NCI-H510A treated with DMSO at 0.1 percent for 48 hours (cell line): ENCODE data around the gene GPC6.
"Not testable (repeated sequence)": the region's sequence is repeated elsewhere in the genome, so short reads cannot be mapped to it uniquely, and the experiment has no call there.

Experiments used
- DNase-seq: peaks from one replicate; lab custom pipeline; 2025; lab: John Stamatoyannopoulos, UW

GPC6 gene

DNA sequence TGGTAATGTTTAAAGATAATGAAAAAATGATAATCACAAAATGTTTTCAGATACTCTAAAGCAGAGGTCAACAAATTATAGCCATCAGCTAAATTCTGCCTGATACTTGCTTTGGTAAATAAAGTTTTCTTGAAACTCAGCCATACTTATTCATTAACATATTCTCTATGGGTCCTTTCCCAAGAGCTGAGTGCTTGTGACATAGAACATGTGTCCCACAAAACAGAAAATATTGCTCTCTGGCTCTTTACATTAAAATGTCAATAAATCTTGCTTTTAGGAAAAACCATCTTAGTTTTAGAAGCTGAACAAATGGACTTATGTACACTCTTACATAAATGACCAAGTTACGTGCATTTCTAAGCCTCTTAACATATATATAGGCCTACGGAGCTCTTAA is 945.8 kb downstream of the GPC6 start:
- no peak for DNase-seq

DNA sequence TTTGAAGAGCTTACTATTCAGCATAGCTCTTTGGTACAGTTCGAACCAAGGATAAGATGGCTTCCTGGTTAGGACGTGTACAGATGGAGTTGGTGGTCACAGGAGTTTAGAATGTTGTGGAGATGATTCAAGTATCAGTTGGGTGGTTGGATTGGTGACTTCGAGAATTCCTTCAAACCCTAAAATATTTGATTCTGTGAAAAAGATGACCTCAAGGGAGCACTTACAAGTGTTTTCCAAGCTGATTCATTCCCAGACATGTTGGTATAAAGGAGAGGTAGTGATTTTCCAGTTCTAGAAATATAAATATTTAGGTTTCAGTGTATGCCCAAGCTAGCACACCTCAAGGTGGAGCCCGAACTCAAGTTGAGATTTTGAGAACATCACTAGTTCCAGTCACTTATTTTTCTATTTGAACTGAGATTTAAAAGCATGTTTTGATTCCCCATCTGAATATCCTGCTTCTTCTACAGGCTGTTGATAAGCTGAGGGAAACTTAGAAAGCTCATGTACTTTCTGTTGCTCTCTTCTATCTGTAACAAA is 946.8 kb downstream of the GPC6 start:
- no peak for DNase-seq

DNA sequence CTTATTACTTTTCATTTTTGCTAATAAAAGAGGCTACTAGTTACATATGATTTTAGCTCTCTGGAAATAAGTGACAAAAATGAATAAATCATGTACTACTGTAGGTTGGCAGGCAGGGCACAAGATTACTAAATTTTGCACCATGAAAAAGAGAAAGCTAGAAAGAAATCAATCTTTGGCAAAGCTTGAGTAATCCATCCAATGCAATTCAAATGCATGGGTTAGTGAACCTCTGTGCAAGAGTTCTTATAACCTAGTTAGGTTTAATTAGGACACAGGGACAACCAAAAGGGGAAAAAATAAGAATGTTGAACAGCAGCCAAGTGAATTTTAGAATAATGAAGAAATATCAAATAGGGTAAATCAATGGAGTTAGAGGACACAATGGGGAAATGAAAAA is 947.4 kb downstream of the GPC6 start:
- DNase-seq = no peak

DNA sequence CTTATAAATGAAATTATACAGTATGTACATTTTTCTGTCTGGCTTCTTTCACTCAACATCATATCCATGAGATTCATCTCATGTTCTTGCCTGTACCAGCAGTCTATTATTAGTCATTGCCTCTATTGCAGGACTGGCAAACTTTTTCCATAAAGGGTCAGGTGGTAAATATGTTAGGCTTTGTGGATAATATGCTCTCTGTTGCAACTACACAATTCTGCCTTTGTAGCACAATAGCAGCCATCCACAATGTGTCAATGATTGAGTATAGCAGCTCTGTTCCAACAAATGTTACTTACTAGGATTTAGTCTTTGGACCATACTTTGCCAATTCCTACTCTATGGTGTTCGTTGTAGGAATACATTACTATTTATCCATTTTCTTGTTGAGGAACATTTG is 948.5 kb downstream of the GPC6 start:
- DNase-seq = no peak

DNA sequence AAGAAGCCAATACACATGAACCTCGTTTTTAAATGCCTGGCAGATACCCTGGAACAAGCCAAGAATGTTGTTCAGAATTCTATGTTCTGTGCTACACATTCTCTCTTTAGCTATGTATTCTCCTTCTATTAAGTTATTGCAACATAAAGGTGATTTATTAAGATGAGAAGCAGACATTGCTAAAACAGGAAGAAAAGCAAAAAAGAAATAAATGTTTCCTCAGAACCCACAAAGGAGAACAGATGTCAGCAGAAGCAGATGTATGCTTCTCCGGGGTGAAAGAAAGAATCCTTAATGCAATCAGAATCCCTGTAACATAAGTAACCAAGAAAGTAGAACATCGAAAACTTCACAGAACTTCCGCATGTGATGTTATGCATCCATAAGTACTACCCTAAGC is 950.0 kb downstream of the GPC6 start:
- DNase-seq = no peak

DNA sequence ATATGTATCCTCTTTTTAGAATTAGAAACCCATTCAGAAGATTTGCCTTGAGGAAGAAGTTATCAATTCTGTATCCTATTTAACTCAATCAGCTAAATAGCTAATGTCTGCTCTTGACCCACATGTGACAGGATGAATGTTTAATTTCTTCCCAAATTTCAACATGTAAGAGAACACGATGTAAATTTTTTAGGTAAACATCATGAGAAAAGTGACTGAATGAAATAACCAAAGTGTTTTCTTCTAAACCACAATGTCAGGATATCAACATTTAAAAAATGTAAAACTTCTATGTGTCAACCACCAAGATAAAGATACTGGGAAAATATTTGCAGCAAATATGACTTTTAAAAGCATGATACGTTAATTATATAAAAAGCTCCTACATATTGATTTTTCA is 950.4 kb downstream of the GPC6 start:
- DNase-seq = no peak

DNA sequence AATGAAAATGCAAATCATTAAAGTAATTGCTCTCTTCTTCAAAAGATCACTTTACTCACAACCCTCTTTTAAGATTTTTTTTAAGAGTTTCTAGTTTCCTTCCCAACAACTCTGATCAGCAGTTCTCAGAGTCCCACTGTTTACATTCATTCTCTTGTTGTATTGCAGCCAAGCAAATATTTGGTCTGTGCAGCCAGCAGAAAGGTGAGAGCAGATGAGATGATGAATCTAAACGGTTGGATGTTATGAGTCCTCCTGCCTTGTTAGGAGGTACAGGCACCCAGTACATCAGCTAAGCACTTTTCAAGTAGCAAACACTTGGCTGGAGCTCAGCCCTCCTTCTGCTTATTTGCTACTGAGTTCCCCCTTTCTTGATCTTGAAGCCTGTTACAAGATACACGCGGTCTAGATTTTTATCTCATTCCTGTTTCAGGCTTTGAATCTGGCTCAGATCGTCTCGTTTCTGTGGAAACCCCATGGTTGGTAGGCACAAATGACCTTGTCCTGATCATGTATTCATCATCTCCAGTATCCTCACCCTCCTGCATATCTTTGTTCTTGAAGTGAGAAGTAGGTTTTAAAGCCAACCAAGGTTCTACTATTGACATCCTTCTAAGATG is 952.1 kb downstream of the GPC6 start:
- DNase-seq = peak; percentile 82

DNA sequence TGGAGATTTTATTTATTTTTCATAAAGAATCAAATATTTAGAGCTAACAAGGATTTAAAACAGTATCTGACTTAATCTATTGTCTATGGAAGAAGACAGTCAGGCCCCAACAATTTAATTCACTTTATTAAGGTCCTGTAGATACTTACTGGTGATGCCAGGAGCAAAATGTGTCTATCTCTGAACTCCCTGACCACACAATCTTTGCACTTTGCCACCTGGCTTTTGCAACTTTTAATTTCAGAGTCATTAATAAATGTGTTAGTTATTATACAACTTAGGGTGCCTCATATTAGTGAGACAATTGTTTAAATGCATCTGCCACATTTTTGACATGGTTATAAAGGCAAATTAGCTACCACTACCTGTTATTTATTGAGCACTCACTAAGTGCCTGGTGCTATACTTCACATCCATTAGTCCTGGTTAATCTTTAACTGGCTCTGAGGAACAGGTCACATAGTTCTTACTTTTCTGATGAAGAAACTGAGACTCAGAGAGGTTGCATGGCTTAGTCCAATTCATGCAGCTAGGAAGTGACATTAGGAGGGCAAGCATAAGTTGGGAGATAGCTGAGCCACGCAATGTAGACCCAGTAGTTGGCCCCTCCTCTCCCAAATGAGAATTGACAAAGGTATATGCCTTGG is 955.0 kb downstream of the GPC6 start:
- no peak for DNase-seq

DNA sequence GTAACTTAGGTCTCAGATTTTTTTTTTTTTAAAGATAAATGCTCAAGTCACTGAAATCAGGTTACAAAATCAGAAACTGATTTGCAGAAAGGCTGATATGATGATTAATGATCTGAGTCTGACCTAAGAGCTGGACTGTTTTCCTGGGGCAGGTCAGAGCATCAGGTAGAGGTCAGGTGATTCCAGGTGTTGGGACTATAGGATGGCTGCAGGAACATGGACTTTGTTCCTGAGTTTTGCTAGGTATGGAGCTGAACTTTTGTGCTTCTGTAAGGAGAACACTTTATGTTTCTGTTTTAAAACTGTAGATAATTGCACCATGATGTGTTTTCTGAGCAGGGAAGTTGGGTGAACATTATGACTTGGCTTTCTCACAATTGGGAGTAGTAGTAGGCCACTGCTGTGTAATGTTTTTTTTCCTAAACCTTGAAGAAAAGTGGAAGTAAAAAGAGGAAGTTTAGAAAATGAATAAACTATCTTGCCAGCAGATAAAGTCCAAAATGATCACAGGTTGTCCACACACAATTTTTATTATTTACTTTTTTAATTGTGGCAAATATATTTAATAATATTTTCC is 955.7 kb downstream of the GPC6 start:
- DNase-seq = no peak

DNA sequence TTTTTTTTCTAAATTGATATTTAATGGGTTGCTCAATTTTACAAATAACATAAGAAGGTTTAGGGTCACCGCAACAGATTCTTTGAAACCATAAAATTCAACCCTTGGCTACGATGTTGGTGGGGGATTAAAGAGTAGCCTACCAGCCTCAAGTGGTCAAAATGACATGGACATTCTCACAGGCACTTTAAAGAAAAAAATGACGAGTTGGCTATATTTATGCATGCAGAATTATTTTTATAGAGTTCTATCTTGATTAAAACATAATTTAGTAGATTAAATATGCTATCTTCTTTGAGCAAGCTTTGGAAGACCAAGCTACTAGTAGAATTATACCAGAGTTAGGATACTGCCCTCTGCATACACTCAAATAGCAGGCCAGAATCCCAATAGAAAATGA is 959.9 kb downstream of the GPC6 start:
- no peak for DNase-seq

DNA sequence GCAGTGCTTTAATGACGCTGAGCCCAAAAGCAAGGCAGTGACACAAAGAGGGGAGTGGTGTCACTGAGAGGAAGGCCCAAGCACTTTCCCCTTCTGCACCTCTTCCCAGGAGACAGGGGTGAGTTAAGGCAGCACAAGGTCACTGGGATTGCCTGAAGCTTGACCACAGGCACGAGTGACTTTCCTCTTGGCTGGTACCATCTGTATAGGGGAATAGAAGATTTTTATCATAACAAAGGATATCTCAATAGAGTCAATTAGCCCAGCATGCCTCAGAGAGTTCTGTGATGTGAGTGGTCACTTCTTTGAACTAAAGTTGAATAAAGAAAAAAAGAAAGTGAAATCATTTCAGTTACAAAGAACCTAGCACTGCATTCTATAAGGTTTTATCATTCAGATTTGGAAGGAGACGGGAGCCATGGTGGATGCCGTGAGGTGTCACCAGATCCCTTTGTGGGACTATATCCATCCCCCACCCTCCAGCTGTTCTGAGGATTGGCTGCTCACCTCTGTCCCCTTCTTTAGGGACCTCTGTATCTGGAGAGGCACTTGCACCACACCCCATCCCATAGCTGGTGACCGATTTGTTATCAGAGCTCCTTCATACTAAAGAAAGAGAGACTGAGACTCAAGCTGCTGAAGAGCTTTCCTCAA is 961.7 kb downstream of the GPC6 start:
- no peak for DNase-seq

DNA sequence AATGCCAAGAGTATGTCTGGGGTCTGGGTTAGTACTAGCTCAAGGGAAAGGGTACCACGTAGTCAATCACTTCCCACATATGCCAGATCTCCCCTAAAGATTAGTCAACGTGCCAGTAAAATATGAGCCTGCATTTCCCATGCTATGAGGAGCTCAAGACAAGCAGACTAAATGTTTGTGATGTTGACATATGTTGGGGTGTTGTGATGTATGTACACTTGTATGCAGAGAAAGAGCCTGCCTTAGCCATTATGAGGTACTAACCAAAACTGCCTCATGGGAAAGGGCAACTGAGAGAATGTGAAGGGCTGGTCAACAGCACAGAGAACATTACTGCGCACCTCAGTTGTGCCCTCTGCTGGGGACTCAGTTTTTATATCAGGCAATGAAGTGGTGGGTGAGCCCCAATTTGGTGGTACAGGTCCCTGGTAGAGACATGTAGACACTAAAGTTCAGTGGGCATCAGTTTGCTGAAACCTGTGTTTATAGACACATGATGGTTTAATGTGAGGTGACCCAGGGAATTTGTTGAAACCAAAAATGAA is 965.9 kb downstream of the GPC6 start:
- DNase-seq = no peak

DNA sequence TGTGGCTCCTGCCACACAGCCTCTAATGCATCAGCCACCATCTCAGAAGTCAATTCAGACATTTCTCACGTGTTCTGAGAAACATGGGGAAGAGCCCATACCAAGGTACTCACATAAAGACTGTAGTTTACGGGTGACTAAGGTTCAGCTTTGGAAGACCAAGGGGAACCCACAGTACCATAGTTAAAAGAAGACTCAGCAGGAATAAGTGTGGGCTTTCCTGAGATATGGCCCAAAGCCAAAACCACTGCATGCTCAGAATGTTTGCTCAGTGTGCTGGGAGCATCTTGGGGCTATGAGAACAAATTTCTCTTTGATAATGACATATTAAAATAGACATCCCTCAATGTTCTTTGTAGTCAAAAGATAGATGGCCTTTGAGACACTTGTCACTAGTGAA is 969.1 kb downstream of the GPC6 start:
- DNase-seq = no peak

DNA sequence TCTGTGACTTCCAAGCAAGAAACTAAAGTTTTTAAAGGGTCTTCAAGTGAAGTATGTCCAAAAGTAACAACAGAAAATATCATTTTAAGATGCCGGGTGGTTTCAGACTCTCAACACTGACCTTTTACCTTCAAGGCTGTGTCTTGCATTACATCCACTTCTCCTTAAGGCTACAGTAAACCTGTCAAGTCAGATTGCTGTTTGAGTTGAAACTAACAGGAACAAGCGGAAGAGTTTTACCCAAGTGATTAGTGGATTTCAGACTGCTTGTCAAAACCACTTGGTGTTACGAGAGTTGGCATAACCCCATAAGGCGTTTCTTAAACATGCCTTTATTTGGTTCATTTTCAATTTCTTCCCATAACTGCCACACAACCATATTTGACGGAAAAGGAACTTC is 969.8 kb downstream of the GPC6 start:
- DNase-seq = no peak

DNA sequence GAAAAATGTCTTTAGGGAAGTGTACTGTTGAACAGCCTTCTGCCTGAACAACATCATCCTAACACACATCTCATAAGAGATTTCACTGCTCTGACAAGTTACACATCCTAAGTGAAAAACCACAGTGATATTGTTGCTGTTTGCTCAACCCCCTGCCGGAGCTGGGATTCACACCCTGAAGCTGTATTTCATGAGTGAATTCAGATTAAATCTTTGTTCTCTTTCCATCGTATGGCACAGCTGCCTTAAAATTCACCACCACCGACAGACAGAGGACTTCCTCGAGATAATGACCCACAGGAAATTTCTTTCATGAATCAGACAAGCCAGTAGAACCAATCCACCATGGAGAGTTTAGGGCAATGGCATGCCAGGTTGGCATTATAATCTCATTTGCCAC is 972.1 kb downstream of the GPC6 start:
- no peak for DNase-seq

DNA sequence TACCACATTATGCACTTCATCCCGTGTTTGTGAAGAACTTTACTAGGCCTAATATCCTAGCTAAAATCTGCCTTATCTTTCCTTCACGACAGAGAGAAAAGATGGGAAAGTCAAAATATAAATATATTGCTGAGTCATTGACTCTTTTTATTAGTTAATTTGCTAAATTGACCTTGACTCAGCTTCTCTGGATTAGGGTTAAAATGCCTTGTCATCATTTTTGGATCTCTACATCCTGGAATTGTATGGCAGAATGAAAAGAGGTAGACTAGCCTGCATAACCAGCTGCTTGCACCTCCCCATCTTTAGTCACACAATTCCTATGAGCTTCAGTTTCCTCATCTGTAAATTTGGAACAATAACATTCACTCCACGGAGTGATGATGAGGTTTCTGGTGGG is 972.5 kb downstream of the GPC6 start:
- DNase-seq = no peak

DNA sequence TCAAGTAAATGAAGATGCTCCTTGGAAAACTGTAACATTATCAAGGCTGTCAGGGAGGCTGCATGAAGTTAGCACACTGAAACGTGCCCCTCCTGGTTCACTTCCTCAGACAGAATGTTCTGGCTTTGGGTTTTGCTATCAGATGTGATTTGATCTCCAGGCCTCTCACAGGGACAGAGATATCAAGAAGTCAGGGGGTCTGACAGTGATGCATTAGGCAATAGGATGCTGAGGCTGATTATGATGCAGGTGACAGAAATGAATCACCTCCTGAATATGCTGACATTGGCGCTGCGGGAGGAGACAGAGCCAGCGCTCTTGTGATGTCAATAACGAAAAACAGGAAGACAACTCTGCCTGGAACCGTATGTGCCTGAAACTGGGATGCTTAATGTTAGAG is 974.4 kb downstream of the GPC6 start:
- DNase-seq = no peak

DNA sequence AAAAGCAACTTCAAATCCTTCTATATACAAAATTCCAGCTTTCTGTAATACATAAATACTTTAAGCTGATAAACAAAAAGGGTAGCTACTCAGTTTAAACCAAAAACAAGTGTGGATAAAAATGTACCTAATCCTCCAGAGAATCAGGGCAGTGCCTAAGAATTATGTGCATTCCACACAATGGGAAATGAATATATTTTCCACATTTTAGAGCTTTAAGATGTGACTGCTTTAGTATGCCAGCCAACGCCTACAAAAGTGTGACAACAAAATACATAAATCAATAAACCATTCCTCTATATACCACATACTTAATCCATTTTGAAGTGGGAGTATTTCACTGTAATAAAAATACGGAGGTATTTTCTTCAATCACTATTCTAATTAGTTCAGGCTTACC is 977.6 kb downstream of the GPC6 start:
- DNase-seq = no peak

DNA sequence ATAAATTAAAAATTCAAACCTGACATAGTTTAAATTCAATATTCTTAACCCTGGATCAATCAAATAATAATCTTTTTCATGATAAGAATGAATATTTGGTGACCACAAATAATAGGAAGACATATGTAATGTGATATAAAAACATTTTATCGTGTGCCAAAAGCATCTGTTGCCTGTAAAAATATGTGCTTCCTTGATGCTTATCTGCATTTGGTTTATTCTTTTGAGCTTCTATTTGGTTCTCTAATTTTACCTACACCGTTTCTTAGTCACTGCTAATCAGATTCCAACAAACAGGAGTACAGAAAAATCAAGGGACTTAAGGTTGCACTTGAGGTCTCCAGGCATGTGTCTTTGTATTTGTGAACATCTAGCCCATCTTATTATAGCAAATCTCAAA is 978.3 kb downstream of the GPC6 start:
- no peak for DNase-seq

DNA sequence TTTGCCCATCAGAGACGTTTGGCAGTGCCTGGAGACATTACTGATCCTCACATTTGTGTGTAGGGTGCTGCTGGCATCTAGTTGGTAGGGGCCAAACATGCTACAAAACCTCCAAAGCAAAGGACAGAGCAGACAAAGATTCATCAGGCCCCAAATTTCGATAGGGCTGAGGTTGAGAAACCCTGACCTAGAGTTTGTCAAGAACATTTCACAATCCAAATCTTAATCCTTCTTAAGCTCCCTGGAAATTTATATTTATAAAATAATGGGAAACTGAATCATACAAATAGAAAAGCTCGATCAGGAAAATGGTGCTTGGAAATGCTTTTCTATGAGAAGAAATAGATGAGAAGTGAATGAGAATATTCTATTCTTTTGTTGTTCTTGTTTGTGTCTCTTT is 979.3 kb downstream of the GPC6 start:
- no peak for DNase-seq

DNA sequence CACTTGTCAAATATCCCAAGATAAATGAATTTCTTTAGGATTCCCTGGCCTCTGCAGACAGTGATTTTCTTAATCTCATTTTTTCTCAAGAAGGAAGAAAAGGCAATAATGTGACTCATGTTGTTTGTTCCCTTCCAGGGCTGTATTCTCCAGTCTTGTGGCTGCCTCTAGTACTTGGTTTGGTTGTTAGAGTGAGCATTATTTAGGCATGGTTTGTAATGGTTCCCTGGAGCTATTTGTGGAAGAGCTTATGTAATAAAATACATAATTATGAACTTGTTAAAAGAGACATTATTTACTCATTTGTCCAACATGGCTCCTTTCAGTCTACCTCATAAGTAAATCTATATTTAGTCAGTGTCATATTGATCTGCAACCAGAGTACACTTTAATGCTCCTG is 982.5 kb downstream of the GPC6 start:
- DNase-seq = no peak

DNA sequence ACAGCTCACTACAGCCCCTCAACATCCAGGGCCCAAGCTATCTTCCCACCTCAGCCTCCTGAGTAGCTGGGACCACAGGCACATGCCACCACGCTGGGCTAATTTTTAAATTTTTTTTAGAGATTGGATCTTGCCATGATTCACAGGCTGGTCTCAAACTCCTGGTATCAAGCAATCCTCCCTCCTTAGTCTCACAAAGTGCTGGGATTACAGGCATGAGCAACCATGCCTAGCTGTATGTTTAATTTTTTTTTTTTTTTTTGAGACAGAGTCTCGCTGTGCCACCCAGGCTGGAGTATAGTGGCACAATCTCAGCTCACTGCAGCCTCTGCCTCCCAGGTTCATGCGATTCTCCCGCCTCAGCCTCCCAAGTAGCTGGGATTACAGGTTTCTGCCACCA is 983.3 kb downstream of the GPC6 start:
- DNase-seq = not testable (repeated sequence)

DNA sequence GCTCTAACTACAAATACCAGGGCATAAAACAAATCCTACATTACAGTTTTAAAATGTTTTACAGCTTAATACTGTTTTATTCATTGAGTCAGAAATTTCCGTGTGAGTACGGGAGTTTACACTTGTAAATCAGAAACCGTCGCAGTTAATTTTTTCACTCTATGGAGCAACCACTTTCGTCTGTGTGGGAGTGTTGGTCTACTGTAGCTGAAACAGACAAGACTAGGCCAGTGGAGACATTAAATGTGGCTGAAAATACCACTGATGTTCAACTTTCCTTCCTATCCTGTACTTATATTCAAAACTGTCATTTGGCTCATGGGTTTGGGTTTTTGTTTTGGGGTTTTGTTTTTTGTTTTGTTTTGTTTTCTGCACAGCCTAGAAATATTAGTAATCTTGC is 984.2 kb downstream of the GPC6 start:
- DNase-seq = no peak
